Large intestine (tissue), 3 donors: Measurements from ENCODE around the gene PARD3. TPM values are rescaled to one million over a fixed set of nuclear protein-coding genes. Genes with fewer than 3 reads are reported as not detected.
A peak's percentile ranks its signal among the peaks of the same experiment; 100 is the strongest.

Experiments
- DNase-seq, 2 donors: peaks; one replicate each; pipeline versions ENCODE4 v3.0.0 to v3.0.0-alpha.2; 2013
- H3K27ac ChIP-seq: one replicate; pipeline ENCODE4 v1.5.1; 2013; ENCODE audit warnings: low read length
- H3K27me3 ChIP-seq: 2 replicates; pipeline ENCODE4 v1.6.1; 2013; ENCODE audit warnings: low read length; ENCODE audit not compliant: control insufficient read depth, insufficient read depth
- H3K36me3 ChIP-seq: 2 replicates; pipeline ENCODE4 v1.6.1; 2013; ENCODE audit warnings: low read length; ENCODE audit not compliant: control insufficient read depth, insufficient read depth
- H3K4me1 ChIP-seq: one replicate; pipeline ENCODE4 v1.6.1; 2013; ENCODE audit warnings: low read length; ENCODE audit not compliant: control insufficient read depth, insufficient read depth
- H3K4me3 ChIP-seq: one replicate; pipeline ENCODE4 v1.5.1; 2013; ENCODE audit warnings: low read length
- H3K9me3 ChIP-seq: one replicate; pipeline ENCODE4 v1.6.1; 2013; ENCODE audit warnings: mild to moderate bottlenecking, low read depth, low read length, moderate library complexity; ENCODE audit not compliant: control insufficient read depth
- WGBS: methylation state at CpG from one replicate; pipeline ENCODE4 v1.1.5; 2013; ENCODE audit warnings: low lambda C conversion rate; ENCODE audit not compliant: insufficient coverage; 5-methylcytosine and 5-hydroxymethylcytosine counted together
- polyA plus RNA-seq: library from polyadenylated mRNA; unstranded; fragments of 120-200 nt; gene quantifications from one replicate; pipeline ENCODE4 v1.2.1, GENCODE V29; 2013

PARD3 gene
- polyA plus RNA-seq, 1 donor, result 25.5 TPM

DNA sequence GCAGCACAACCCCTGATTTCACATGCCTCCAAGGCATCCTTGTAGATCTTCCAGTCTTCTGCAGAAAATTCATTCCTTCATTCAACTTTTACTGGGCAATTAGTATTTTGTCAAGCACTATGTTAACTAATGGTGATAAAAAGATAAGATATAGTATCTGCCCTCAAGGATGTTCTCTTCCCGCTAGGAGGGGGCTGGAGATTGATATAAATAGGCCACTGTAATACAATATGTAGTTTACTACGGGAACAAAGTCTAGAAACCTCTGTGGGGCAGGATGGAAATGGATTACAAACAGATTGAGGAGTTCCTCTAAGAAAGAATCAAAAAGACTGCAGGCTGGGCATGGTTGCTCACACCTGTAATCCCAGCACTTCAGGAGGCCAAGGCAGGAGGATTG is 10.3 kb upstream of the PARD3 start:
- no peak overlapping the region for H3K4me3 ChIP-seq
- no peaks in the 10 kb centered on the region for H3K4me1 ChIP-seq
- no peak overlapping the region for H3K27ac ChIP-seq
- H3K27me3 ChIP-seq, result no peaks in the 10 kb centered on the region
- WGBS, result 50% methylated on average over 1 of the region's 2 CpGs
- DNase-seq, result no peak
- no peaks in the 10 kb centered on the region for H3K9me3 ChIP-seq
- no peaks in the 10 kb centered on the region for H3K36me3 ChIP-seq

DNA sequence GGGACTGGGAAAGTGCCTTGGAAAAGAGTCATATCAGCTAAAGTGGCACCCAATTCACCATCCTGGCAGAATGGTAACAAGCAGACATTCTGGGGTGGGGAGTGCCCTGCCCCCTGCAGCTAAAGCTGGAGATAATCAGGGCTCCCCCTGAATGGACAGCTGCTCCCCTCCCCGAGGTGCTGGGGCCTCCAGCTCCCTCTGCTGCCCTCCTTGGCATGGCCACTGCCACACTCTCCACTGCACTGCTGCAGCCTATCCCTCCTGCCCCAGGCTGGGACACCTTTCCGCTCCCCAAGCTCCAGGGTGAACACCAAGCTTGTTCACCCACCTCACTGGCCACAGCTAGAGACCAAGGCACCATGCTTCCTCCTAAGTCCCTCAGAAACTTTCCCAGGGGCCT is 9.8 kb upstream of the PARD3 start:
- no peaks in the 10 kb centered on the region for H3K9me3 ChIP-seq
- no peak overlapping the region for H3K4me3 ChIP-seq
- no peaks in the 10 kb centered on the region for H3K27me3 ChIP-seq
- no peaks in the 10 kb centered on the region for H3K4me1 ChIP-seq
- H3K36me3 ChIP-seq, result no peaks in the 10 kb centered on the region
- no peak for DNase-seq
- WGBS, result no CpG with 5 or more reads among the region's 2 CpGs
- H3K27ac ChIP-seq, result no peak overlapping the region

DNA sequence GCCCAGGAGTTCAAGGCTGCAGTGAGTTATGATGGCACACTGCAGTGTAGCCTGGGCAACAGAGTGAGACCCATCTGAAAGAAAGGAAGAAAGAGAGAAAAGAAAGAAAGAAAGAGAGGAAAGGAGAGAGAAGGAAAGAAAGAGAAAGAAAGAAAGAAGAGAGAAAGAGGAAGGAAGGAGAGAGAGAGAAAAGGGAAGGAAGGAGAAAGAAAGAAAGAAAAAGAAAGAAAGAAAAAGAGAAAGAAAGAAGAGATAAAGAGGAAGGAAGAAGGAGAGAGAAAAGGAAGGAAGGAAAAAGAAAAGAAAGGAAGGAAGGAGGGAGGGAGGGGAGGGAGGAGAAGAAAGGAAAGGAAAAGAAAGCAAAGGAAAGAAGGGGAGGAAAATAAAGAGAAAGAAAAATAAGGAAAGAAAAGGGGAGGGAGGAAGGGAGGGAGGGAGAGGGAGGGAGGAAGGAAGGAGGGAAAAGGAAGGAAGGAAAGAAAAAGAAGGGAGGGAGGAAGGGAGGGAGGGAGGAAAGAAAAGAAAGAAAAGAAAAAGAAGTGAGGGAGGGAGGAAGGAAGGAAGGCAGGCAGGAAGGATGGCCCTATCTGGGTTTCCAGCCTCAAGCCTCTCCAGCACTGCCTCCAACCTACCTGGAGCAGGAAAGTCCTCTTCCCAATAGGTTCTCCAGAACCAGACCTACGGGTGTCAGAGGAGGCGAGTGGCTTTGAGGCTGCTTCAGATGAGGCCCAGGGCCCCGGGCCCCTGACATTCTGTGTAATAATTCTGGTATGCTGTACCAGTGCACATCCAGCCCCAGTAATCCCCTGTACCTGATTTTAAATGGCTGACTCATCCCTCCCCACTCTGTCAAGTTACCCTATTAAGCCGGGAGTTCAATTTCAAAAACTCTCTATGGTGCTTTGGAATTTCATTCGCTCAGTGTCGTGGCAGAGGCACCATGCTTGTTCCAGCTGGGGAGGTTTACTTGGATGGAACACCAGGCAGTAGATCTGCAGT is 6.8 kb upstream of the PARD3 start:
- WGBS, result no CpG with 5 or more reads among the region's 6 CpGs
- no peaks in the 10 kb centered on the region for H3K27me3 ChIP-seq
- no peaks in the 10 kb centered on the region for H3K9me3 ChIP-seq
- H3K4me3 ChIP-seq, result no peak overlapping the region
- H3K4me1 ChIP-seq, result no peaks in the 10 kb centered on the region
- DNase-seq, result no peak
- no peak overlapping the region for H3K27ac ChIP-seq
- H3K36me3 ChIP-seq, result no peaks in the 10 kb centered on the region

DNA sequence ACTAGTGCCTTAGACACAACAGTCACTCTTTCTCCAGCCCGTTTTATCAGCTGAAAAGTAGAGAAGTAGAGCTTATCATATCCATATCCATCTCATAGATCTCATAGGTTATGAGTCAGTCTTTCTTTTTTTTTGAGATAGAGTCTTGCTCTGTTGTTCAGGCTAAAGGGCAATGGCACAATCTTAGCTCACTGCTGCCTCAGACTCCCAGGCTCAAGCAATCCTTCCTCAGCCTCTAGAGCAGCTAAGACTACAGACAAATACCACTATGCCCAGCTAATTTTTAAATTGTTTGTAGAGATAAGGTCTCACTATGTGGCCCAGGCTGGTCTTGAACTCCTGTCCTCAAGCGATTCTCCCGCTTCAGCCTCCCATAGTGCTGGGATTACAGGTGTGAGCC is 2.5 kb upstream of the PARD3 start:
- H3K27ac ChIP-seq, result no peak overlapping the region

DNA sequence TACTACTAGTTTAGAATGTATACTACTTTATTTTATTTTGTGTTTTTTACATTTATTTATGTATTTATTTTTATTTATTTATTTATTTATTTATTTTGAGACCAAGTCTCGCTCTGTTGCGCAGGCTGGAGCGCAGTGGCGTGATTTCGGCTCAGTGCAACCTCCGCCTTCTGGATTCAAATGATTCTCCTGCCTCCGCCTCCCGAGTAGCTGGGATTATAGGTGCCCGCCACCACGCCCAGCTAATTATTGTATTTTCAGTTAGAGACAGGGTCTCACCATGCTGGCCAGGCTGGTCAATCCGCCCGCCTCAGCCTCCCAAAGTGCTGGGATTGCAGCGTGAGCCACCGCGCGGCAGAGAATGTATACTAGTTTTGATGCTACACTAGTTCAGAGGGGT is 2.0 kb upstream of the PARD3 start:
- H3K36me3 ChIP-seq, result no peaks in the 10 kb centered on the region
- H3K27me3 ChIP-seq, result no peaks in the 10 kb centered on the region
- no peak overlapping the region for H3K4me3 ChIP-seq
- H3K27ac ChIP-seq, result no peak overlapping the region
- WGBS, result 97% methylated on average over 6 of the region's 16 CpGs
- peaks cover 17% of the 10 kb centered on the region for H3K4me1 ChIP-seq
- DNase-seq, result no peak
- H3K9me3 ChIP-seq, result no peaks in the 10 kb centered on the region

More for the DNA sequence above, 2.5 kb upstream of the PARD3 start:
- H3K27me3 ChIP-seq, result no peaks in the 10 kb centered on the region
- H3K4me3 ChIP-seq, result no peak overlapping the region
- H3K4me1 ChIP-seq, result peaks cover 17% of the 10 kb centered on the region
- H3K9me3 ChIP-seq, result no peaks in the 10 kb centered on the region
- no CpG with 5 or more reads among the region's 3 CpGs for WGBS
- no peaks in the 10 kb centered on the region for H3K36me3 ChIP-seq
- no peak for DNase-seq

DNA sequence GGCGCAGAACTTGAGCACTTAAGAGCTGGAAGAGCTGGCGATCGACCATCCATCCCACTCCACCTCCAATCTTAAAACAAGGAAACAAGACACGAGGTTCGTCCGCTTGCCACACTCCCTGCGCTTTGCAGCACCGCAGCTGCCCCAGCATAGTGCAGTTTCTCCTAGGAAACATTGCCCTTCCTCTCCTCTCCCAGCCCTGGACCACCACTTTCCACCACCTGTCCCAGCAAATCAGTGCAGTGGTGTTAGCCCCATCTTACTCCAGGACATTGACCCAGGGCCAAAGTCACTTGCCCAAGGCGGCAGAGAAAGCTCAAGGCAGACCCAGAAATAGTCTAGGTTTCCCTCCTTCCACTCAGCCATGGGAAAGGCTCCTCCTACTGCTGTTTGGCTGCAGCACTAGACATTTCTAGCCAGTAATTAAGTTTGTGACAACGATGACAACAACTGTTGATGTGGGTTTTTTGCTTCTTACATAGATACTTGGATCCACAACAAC is 1.5 kb upstream of the PARD3 start:
- Histone ChIP-seq H3K27ac (no peak overlapping the region), H3K4me3 (peak overlapping the region; percentile 58), H3K36me3 (no peaks in the 10 kb centered on the region), H3K9me3 (no peaks in the 10 kb centered on the region), H3K27me3 (no peaks in the 10 kb centered on the region), H3K4me1 (peaks cover 17% of the 10 kb centered on the region)
- peak; percentile 19 to 70 for DNase-seq
- 0% methylated on average over 1 of the region's 10 CpGs for WGBS

DNA sequence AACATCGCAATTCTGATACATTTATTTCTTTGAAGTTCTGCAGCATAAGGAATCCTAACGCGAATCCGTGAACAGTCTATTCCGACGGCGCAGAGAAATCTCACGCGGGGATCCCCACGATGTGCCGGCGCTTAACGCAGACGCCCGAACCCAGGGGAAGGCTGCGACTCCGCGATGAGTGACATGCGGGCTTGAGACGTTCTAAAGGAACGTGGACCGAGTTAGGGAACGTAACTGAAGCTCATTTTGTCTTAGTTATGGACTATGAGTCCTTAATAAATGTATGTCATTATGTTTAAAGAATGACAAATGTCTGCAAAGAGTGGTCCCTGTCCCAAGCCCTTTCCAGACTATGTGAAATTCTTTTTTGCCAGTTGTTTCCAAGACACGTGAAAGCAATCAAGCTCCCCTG is 995 bp upstream of the PARD3 start:
- no peak overlapping the region for H3K27ac ChIP-seq
- WGBS, result no CpG with 5 or more reads among the region's 24 CpGs

DNA sequence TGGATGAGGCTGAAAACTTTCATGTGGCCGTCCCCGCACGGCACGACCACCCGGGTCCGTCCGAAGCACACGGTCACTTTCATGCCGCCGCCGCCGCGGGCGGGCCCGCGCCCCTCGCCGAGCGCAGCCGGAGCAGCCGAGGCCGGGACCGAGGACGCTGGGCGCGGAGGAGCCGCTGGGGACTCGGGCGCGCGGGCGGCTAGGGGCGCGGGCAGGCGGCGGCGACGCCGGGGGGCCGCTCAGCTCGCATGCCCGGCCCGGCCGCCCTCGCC is 247 bp downstream of the PARD3 start:
- peak in 1 of 2 donors; percentile 59 for DNase-seq
- no peaks in the 10 kb centered on the region for H3K27me3 ChIP-seq
- no peaks in the 10 kb centered on the region for H3K9me3 ChIP-seq
- no peak overlapping the region for H3K27ac ChIP-seq
- H3K4me1 ChIP-seq, result peaks cover 17% of the 10 kb centered on the region
- no CpG with 5 or more reads among the region's 45 CpGs for WGBS
- H3K36me3 ChIP-seq, result no peaks in the 10 kb centered on the region
- H3K4me3 ChIP-seq, result peak overlapping the region; percentile 90

More for the DNA sequence above, 995 bp upstream of the PARD3 start:
- H3K36me3 ChIP-seq, result no peaks in the 10 kb centered on the region
- H3K4me1 ChIP-seq, result peaks cover 17% of the 10 kb centered on the region
- peak overlapping the region; percentile 58 for H3K4me3 ChIP-seq
- H3K9me3 ChIP-seq, result no peaks in the 10 kb centered on the region
- H3K27me3 ChIP-seq, result no peaks in the 10 kb centered on the region
- peak; percentile 12 to 62 for DNase-seq

DNA sequence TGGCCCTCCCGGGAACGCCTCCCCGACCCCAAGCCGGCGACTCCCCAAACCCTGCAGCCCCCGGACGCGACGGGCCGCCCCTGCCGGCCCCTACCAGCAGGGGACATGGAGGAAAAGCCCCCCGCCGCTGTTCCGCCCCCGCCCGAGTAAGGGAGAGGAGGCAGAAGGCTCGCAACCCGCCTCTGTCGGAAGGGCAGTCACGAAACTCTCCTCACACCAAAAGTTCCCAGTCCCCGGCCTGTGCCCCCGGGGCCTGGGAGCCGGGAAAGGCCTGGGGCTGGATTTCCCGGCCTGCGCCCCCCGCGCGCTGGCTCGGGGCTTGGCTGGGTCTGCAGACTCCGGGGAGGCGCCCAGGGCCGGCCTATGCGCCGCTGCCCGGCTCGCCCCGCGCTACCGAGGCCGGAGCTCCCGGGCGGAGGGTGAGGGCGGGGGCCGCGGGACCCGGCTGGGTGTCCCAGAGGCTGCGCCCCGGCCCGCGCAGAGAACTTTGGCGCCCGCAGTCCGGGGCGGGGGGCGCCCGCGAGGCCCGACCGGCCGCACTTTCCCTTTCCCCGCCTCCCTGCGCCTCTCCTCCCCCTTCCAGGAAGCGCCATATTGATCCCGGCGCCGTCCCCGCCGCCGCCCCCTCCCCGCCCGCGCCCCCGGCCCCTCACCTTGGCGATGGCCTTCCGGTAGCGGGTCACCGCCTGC is 728 bp downstream of the PARD3 start:
- DNase-seq, result peak; percentile 22 to 72
- Histone ChIP-seq H3K9me3 (no peaks in the 10 kb centered on the region), H3K4me1 (peaks cover 17% of the 10 kb centered on the region), H3K27ac (peak overlapping the region; percentile 47), H3K4me3 (peak overlapping the region; percentile 90), H3K27me3 (no peaks in the 10 kb centered on the region), H3K36me3 (no peaks in the 10 kb centered on the region)
- WGBS, result no CpG with 5 or more reads among the region's 77 CpGs

DNA sequence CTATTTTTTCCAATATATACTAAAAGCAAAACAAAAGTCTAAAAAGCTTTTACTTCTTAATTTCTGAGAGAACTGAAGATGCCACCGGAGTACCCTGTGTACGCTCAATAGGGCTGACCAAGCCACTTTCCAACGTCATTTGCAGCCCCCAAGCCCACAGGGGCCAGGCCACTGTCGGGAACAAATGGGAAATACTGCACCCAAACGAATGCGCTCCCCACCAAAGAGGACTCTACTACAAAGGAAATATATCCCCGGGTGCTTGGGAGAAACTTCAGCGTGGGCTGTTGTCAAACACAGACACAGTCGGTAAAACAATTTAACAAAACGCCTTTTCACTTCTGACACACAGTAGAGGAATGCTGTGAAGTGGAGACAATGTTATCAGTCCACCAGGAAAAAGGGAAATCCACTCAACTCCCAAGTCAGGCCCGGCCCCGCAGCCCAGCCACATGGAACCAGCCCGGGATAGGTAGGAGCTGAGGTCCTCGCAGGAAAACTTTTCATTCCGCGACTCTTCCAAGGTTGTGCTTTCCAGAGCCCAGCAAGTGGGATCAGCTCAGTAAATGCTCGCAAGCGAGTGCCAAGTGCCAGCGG is 1.4 kb downstream of the PARD3 start:
- no peaks in the 10 kb centered on the region for H3K36me3 ChIP-seq
- H3K9me3 ChIP-seq, result no peaks in the 10 kb centered on the region
- H3K27ac ChIP-seq, result peak overlapping the region; percentile 47
- H3K27me3 ChIP-seq, result no peaks in the 10 kb centered on the region
- DNase-seq, result peak in 1 of 2 donors; percentile 49
- peaks cover 17% of the 10 kb centered on the region for H3K4me1 ChIP-seq
- H3K4me3 ChIP-seq, result peak overlapping the region; percentile 90
- no CpG with 5 or more reads among the region's 19 CpGs for WGBS
